ENCODE data around the gene KCNMB1.
A peak's percentile ranks its signal among the peaks of the same experiment; 100 is the strongest.

Gene KCNMB1, protein sequence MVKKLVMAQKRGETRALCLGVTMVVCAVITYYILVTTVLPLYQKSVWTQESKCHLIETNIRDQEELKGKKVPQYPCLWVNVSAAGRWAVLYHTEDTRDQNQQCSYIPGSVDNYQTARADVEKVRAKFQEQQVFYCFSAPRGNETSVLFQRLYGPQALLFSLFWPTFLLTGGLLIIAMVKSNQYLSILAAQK

GRCh38 chr5:170388818-170389549, at the start of gene KCNMB1:
TSS of gene KCNMB1 (minus strand) at chr5:170389367. CDS start at chr5:170385447, 3,920 bp downstream.
- H3K27ac Mint-ChIP-seq = no peak within 1 kb of the TSS
- H3K4me3 Mint-ChIP-seq = no peak within 1 kb of the TSS
- peaks cover 37% of the 10 kb centered on the region for H3K27me3 Mint-ChIP-seq
- peaks cover 45% of the 10 kb centered on the region for H3K4me1 Mint-ChIP-seq
- H3K36me3 Mint-ChIP-seq = no peaks in the 10 kb centered on the region
- no peak for ATAC-seq
- H3K9me3 Mint-ChIP-seq = no peaks in the 10 kb centered on the region

GRCh38 chr5:170438581-170438980, 49.4 kb upstream of the KCNMB1 start:
- no peak for ATAC-seq
- Mint-ChIP-seq H3K9me3 (no peaks in the 10 kb centered on the region), H3K36me3 (no peaks in the 10 kb centered on the region), H3K4me3 (no peak overlapping the region), H3K4me1 (no peaks in the 10 kb centered on the region), H3K27ac (no peak overlapping the region), H3K27me3 (peaks cover 24% of the 10 kb centered on the region)

DNA sequence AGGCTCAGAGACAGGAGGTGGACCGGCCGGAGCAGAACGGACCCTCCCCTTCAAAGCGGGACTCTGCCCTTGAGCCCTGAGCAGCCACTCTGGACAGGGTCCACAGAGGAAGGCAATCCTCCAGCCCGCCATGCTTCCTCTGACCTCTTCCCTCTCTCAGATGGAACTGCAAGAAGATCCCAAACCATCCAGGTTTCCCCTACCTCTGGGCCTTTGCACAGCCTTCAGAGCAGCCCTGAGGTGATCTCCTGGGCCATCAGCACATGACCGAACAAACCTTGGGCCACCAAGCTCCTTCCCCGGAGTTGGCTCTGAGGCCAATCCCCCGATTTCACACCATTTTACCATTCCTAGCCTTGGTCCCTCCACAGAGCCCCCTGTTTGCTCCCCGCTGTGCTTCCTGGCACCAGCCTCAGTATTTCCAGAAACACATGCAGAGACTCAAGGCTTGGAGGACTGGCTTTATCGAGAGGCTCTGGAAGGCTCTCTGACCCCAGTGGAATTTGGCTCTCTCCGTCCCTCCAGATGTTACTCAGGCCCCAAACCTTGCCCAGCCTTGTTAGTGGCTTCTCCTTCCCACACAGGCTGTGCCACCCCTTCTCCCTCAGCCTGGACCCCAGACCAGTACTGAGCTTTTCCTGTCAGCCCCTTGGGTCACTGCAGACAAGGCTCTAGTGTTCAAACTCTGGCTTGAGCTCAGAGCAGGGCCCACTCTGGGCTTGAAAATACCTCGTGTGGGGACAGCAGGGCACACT, 48.6 kb upstream of the KCNMB1 start:
- no peak overlapping the region for H3K4me3 Mint-ChIP-seq
- H3K27ac Mint-ChIP-seq = no peak overlapping the region

GRCh38 chr5:170436335-170436734, 47.2 kb upstream of the KCNMB1 start:
- no peaks in the 10 kb centered on the region for H3K36me3 Mint-ChIP-seq

More for the DNA sequence above, 48.6 kb upstream of the KCNMB1 start:
- Mint-ChIP-seq H3K9me3 (no peaks in the 10 kb centered on the region), H3K36me3 (no peaks in the 10 kb centered on the region), H3K4me1 (no peaks in the 10 kb centered on the region), H3K27me3 (peaks cover 26% of the 10 kb centered on the region)
- ATAC-seq = no peak

DNA sequence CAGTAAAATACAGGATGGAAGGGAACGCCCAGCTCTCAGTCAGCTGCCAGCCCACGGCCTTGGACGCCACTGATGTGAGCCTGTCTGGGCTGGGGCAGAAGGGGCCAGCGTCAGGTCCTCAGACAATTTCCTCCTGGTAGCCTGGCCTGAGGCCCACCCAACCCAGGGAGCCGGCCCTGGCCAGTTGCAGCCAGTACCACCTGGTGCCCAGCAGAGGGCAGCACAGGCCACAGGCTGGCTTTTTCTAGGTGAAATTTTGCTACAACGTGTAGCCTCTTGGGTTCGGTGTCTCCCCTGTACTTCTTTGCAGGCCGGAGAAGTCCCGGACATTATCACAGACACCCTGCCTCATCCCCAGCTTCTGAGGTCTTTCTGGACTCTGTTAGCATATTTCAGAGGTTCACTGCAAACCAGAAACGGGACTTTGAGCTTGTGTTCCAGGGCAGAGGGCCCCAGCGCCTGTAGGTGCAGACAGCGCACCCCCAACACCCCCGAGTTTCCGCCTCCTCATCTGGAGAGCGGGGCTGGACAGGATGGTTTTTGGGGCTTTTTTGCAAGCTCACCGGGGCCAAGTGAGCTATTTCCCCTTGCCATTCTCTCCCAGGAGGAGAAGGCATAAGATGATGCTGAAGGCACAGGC, 45.9 kb upstream of the KCNMB1 start:
- Mint-ChIP-seq H3K9me3 (no peaks in the 10 kb centered on the region), H3K27me3 (peaks cover 48% of the 10 kb centered on the region), H3K36me3 (no peaks in the 10 kb centered on the region), H3K27ac (no peak overlapping the region), H3K4me3 (no peak overlapping the region), H3K4me1 (no peaks in the 10 kb centered on the region)
- peak; percentile 64 for ATAC-seq

More at GRCh38 chr5:170436335-170436734, 47.2 kb upstream of the KCNMB1 start:
- H3K4me3 Mint-ChIP-seq = no peak overlapping the region
- H3K27me3 Mint-ChIP-seq = peaks cover 41% of the 10 kb centered on the region
- no peaks in the 10 kb centered on the region for H3K4me1 Mint-ChIP-seq
- no peak overlapping the region for H3K27ac Mint-ChIP-seq
- no peaks in the 10 kb centered on the region for H3K9me3 Mint-ChIP-seq
- ATAC-seq = no peak

GRCh38 chr5:170432669-170433068, 43.5 kb upstream of the KCNMB1 start:
- peaks cover 57% of the 10 kb centered on the region for H3K27me3 Mint-ChIP-seq
- H3K4me1 Mint-ChIP-seq = no peaks in the 10 kb centered on the region
- H3K4me3 Mint-ChIP-seq = no peak overlapping the region
- no peaks in the 10 kb centered on the region for H3K9me3 Mint-ChIP-seq
- H3K27ac Mint-ChIP-seq = no peak overlapping the region
- ATAC-seq = no peak
- H3K36me3 Mint-ChIP-seq = no peaks in the 10 kb centered on the region

- H3K27me3 Mint-ChIP-seq = peaks cover 60% of the 10 kb centered on the region
- H3K4me1 Mint-ChIP-seq = no peaks in the 10 kb centered on the region
- no peak overlapping the region for H3K4me3 Mint-ChIP-seq
- no peaks in the 10 kb centered on the region for H3K9me3 Mint-ChIP-seq
- no peaks in the 10 kb centered on the region for H3K36me3 Mint-ChIP-seq
- H3K27ac Mint-ChIP-seq = no peak overlapping the region
- no peak for ATAC-seq
These were observed 42.4 kb upstream of the KCNMB1 start for GRCh38 chr5:170431571-170431970.

GRCh38 chr5:170430866-170431437, 41.8 kb upstream of the KCNMB1 start:
- H3K4me3 Mint-ChIP-seq = no peak overlapping the region
- H3K27ac Mint-ChIP-seq = no peak overlapping the region
- H3K9me3 Mint-ChIP-seq = no peaks in the 10 kb centered on the region

GRCh38 chr5:170430256-170430655, 41.1 kb upstream of the KCNMB1 start:
- no peaks in the 10 kb centered on the region for H3K9me3 Mint-ChIP-seq
- no peaks in the 10 kb centered on the region for H3K36me3 Mint-ChIP-seq
- peaks cover 60% of the 10 kb centered on the region for H3K27me3 Mint-ChIP-seq
- no peak for ATAC-seq
- no peak overlapping the region for H3K4me3 Mint-ChIP-seq
- no peaks in the 10 kb centered on the region for H3K4me1 Mint-ChIP-seq
- no peak overlapping the region for H3K27ac Mint-ChIP-seq

More at GRCh38 chr5:170430866-170431437, 41.8 kb upstream of the KCNMB1 start:
- ATAC-seq = no peak
- Mint-ChIP-seq H3K4me1 (no peaks in the 10 kb centered on the region), H3K36me3 (no peaks in the 10 kb centered on the region), H3K27me3 (peaks cover 60% of the 10 kb centered on the region)

DNA sequence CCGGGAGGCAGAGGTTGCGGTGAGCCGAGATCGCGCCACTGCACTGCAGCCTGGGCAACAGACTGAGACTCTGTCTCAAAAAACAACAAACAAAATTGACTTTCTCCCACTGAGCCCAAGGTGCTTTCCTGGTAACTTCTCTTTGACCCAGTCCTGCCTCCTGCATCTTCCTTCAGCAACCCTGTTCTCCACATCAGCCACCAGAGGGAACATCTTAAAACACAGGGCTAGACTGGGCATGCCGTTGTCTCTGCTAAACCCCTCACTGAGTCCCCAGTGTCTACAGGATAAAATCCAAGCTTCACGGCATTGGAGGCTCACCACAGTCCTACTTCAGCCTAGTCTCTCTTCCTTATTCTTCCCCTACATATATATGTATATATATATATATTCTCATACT, 39.8 kb upstream of the KCNMB1 start:
- no peak for ATAC-seq

GRCh38 chr5:170427672-170428236, 38.6 kb upstream of the KCNMB1 start:
- no peak overlapping the region for H3K27ac Mint-ChIP-seq
- no peaks in the 10 kb centered on the region for H3K9me3 Mint-ChIP-seq
- no peak for ATAC-seq
- no peaks in the 10 kb centered on the region for H3K4me1 Mint-ChIP-seq
- H3K27me3 Mint-ChIP-seq = peaks cover 47% of the 10 kb centered on the region
- no peaks in the 10 kb centered on the region for H3K36me3 Mint-ChIP-seq
- no peak overlapping the region for H3K4me3 Mint-ChIP-seq

More for the DNA sequence above, 39.8 kb upstream of the KCNMB1 start:
- no peaks in the 10 kb centered on the region for H3K9me3 Mint-ChIP-seq
- peaks cover 54% of the 10 kb centered on the region for H3K27me3 Mint-ChIP-seq
- no peaks in the 10 kb centered on the region for H3K36me3 Mint-ChIP-seq
- H3K4me1 Mint-ChIP-seq = no peaks in the 10 kb centered on the region
- no peak overlapping the region for H3K4me3 Mint-ChIP-seq
- H3K27ac Mint-ChIP-seq = no peak overlapping the region

DNA sequence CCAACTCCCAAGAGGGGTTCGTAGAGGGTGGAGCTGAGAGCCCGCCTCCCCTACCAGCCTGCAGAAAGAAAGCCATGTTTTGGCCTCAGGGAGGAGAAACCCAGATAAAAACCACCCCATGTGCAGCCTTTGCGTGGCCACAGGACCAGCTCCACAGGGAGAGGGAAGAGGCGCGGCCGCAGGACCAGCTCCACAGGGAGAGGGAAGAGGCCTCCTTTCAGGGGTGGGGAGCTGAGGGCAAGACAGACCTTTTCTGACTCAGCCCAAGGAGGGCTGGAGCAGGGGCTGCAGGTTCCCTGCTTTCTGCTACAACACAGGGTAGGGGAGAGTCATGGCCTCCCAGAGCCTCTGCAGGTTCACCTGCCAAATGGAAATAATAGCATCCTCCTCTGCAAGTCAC, 37.6 kb upstream of the KCNMB1 start:
- H3K36me3 Mint-ChIP-seq = no peaks in the 10 kb centered on the region
- H3K9me3 Mint-ChIP-seq = no peaks in the 10 kb centered on the region
- H3K27me3 Mint-ChIP-seq = peaks cover 38% of the 10 kb centered on the region
- no peaks in the 10 kb centered on the region for H3K4me1 Mint-ChIP-seq
- no peak overlapping the region for H3K27ac Mint-ChIP-seq
- ATAC-seq = no peak
- H3K4me3 Mint-ChIP-seq = no peak overlapping the region

DNA sequence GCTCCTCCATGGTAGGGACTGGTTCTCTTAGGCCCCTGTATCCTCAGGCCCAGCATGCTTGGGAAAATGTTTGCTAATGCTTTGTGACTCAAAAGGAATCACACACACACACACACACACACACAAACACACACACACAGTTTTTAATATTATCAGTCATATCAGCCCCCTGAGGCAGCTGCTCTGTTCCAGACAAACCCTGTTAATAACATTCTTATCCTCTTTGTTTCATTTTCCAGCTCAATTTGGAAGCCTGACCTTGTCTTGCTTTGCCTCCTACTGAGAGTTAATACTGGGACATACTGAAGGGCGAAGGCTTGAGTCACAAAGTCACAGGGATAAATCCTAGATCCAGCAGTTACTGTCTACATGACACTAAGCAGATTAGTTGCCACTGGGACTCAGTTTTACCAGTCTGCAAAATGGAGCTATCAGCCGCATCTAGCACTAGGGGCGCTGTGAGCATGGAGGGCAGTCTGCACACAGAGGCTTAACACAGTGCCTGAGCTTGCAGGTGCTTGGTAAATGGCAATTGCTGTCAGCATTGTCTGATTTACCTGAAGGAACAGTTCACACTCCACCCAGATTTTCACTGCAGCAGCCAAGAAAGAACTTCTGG, 37.1 kb upstream of the KCNMB1 start:
- Mint-ChIP-seq H3K4me3 (no peak overlapping the region), H3K9me3 (no peaks in the 10 kb centered on the region), H3K27ac (no peak overlapping the region), H3K36me3 (no peaks in the 10 kb centered on the region), H3K27me3 (peaks cover 33% of the 10 kb centered on the region), H3K4me1 (no peaks in the 10 kb centered on the region)
- no peak for ATAC-seq

GRCh38 chr5:170425731-170426130, 36.6 kb upstream of the KCNMB1 start:
- Mint-ChIP-seq H3K27ac (no peak overlapping the region), H3K27me3 (peaks cover 37% of the 10 kb centered on the region), H3K36me3 (no peaks in the 10 kb centered on the region), H3K4me3 (no peak overlapping the region), H3K9me3 (no peaks in the 10 kb centered on the region), H3K4me1 (no peaks in the 10 kb centered on the region)
- no peak for ATAC-seq
